ENCODE data around the gene KCNJ6.

The KCNJ6 gene

GRCh38 chr21:37561506-37561905 lies 354.8 kb downstream of the KCNJ6 start:
- in situ Hi-C loops (cut with HindIII; ENCODE audit: low sequenced_read_pairs) = no loop called here

GRCh38 chr21:37560385-37560784 lies 355.9 kb downstream of the KCNJ6 start:
- in situ Hi-C loops (cut with HindIII; ENCODE audit: low sequenced_read_pairs) = no loop called here

GRCh38 chr21:37558676-37559211 lies 357.5 kb downstream of the KCNJ6 start:
- in situ Hi-C loops (cut with HindIII; ENCODE audit: low sequenced_read_pairs) = no loop called here

Data from DLD1 (cell line).